Measurements from ENCODE around the gene FXR1. TPM values are rescaled to one million over a fixed set of nuclear protein-coding genes. Genes with fewer than 3 reads are reported as not detected.

FXR1 gene
- total RNA-seq, 1 experiment from 2014 or later: 215 TPM

GRCh38 chr3:180918542-180918941, 6.1 kb downstream of the FXR1 start:
- TF ChIP-seq POLR2A (IDR thresholded peaks at IDR 0.05; ENCODE audit: borderline replicate concordance, extremely low read depth, insufficient read depth, insufficient read length): no peak
- no peak for TF ChIP-seq CTCF (IDR thresholded peaks at IDR 0.05 in 2 of 3, conservative IDR thresholded peaks at IDR 0.05 in 1 of 3; ENCODE audit: borderline replicate concordance in 1 of 3, insufficient read depth in 1 of 3, low read depth in 2 of 3, low read length in 2 of 3)
- TF ChIP-seq REST (IDR thresholded peaks at IDR 0.05; ENCODE audit: low read depth): no peak
- TF ChIP-seq ZBTB33 (IDR thresholded peaks at IDR 0.05; ENCODE audit: extremely low read depth, insufficient replicate concordance, low read length): no peak
- TF ChIP-seq FOSL1 (IDR thresholded peaks at IDR 0.05; ENCODE audit: low read depth): no peak
- peaks cover 4 to 9% of the 10 kb centered on the region in 2 experiments; a peak in 3 of 4 replicates for H3K4me1 ChIP-seq (ENCODE audit: control insufficient read depth in 1 of 2, insufficient read depth in 2 of 2, low read length in 2 of 2)
- peaks cover 100% of the 10 kb centered on the region for H3K79me2 ChIP-seq (ENCODE audit: insufficient read depth, low read length)
- BruUV-seq (replicated peaks): no TSS peak
- H3K36me3 ChIP-seq (ENCODE audit: control insufficient read depth in 1 of 2, insufficient read depth in 2 of 2, low read length in 2 of 2): peaks cover 2 to 10% of the 10 kb centered on the region in 2 experiments; a peak in 2 of 4 replicates
- H3K9me3 ChIP-seq (ENCODE audit: control insufficient read depth in 1 of 2, insufficient read depth in 1 of 2, low read depth in 1 of 2, low read length in 2 of 2): no peaks in the 10 kb centered on the region
- no peaks in the 10 kb centered on the region for H3K27me3 ChIP-seq (ENCODE audit: insufficient read depth, low read length)
- DNase-seq (ENCODE audit: low read depth, low spot score) (no peak), ATAC-seq (no peak)
- peaks cover 64% of the 10 kb centered on the region for H4K20me1 ChIP-seq (ENCODE audit: insufficient read depth)
- no peak overlapping the region for H2AFZ ChIP-seq (ENCODE audit: low read depth, low read length, poor library complexity, severe bottlenecking)
- RAD21 ChIA-PET (ENCODE audit: low non-redundant PET in 1 of 2, low total read pairs in 2 of 2, uncharacterized antibody in 2 of 2, unreplicated experiment in 2 of 2): no interaction called here
- H3K4me3 ChIP-seq (replicated peaks in 1 of 2; ENCODE audit: low read depth in 1 of 2, low read length in 2 of 2): no peak overlapping the region
- H3K27ac ChIP-seq (ENCODE audit: low read depth, low read length): no peak overlapping the region
- H3K4me2 ChIP-seq (ENCODE audit: low read length): no peak overlapping the region
- H3K9ac ChIP-seq (ENCODE audit: low read length): no peak overlapping the region
- CTCF ChIA-PET: no interaction called here
- POLR2A ChIA-PET: interaction anchor here (1.1 kb wide), 1 partner anchor 9 kb away, joined by 3 read pairs; no protein-coding TSS in a partner anchor
- intact Hi-C loops (cut with micrococcal nuclease): loop anchor here (10.0 kb wide), 1 partner anchor 314 kb away; the partner anchor contains the start of gene TTC14
- no peaks in the 10 kb centered on the region for H3K9me2 ChIP-seq (ENCODE audit: insufficient read depth)

Data from HCT116 (cell line).